RKO (cell line): ENCODE measurements around the gene BRF1.

ENCODE experiments used
- DNase-seq: peaks from one replicate; pipeline ENCODE4 v3.0.0-alpha.2; 2016; ENCODE audit warnings: low spot score

BRF1 gene

GRCh38 chr14:105229099-105229655 lies 71.6 kb downstream of the BRF1 start:
- DNase-seq = no peak

GRCh38 chr14:105228562-105228961 lies 72.2 kb downstream of the BRF1 start:
- no peak for DNase-seq

- no peak for DNase-seq
Measured at GRCh38 chr14:105227346-105227745, 73.5 kb downstream of the BRF1 start.

- no peak for DNase-seq
Measured at GRCh38 chr14:105226198-105226597, 74.6 kb downstream of the BRF1 start.

- DNase-seq = no peak
Measured at GRCh38 chr14:105224845-105225570, 75.8 kb downstream of the BRF1 start.

- no peak for DNase-seq
Measured at GRCh38 chr14:105223770-105224544, 76.8 kb downstream of the BRF1 start.

GRCh38 chr14:105223260-105223659 lies 77.5 kb downstream of the BRF1 start:
- no peak for DNase-seq

GRCh38 chr14:105221598-105222178 lies 79.1 kb downstream of the BRF1 start:
- DNase-seq = no peak

GRCh38 chr14:105220699-105221597 lies 79.9 kb downstream of the BRF1 start:
- DNase-seq = no peak

GRCh38 chr14:105219753-105220152 lies 81.0 kb downstream of the BRF1 start:
- no peak for DNase-seq

- no peak for DNase-seq
Measured at GRCh38 chr14:105219043-105219612, 81.7 kb downstream of the BRF1 start.

GRCh38 chr14:105218611-105219010 lies 82.2 kb downstream of the BRF1 start:
- no peak for DNase-seq

- DNase-seq = no peak
Measured at GRCh38 chr14:105217774-105218173, 83.0 kb downstream of the BRF1 start.

GRCh38 chr14:105216490-105217247 lies 84.1 kb downstream of the BRF1 start:
- DNase-seq = no peak

- no peak for DNase-seq
Measured at GRCh38 chr14:105215602-105216001, 85.2 kb downstream of the BRF1 start.

GRCh38 chr14:105214324-105214915 lies 86.4 kb downstream of the BRF1 start:
- no peak for DNase-seq

GRCh38 chr14:105213361-105213760 lies 87.4 kb downstream of the BRF1 start:
- no peak for DNase-seq

- DNase-seq = no peak
Measured at GRCh38 chr14:105212541-105213300, 88.1 kb downstream of the BRF1 start.

GRCh38 chr14:105211758-105212089 lies 89.1 kb downstream of the BRF1 start:
- DNase-seq = no peak
